Activated naive CD4-positive, alpha-beta T cell treated with anti-CD3 and anti-CD28 coated beads, Interleukin-2, amount 50 U/mL, for 16 hours (primary cell): Measurements from ENCODE around the gene FAM81B.

ENCODE experiments used
- DNase-seq: peaks from one replicate; pipeline ENCODE4 v3.0.0-alpha.2; 2020

The FAM81B gene

DNA sequence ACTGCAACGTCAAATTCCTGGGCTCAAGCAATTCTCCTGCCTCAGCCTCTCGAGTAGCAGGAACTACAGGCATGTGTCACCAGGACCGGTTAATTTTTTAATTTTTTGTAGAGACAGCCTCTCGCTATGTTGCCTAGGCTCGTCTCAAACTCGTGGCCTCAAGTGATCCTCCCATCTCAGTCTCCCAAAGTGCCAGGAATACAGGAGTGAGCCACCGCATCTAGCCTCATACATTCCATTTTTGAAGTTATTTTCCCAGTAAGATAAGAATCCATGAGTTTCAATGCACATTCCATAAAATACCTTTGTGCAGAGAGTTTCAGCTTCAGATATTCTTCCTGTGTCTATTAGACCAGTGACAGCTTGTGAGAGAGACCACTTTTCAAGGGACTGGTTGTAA, 93.3 kb downstream of the FAM81B start:
- DNase-seq: no peak

DNA sequence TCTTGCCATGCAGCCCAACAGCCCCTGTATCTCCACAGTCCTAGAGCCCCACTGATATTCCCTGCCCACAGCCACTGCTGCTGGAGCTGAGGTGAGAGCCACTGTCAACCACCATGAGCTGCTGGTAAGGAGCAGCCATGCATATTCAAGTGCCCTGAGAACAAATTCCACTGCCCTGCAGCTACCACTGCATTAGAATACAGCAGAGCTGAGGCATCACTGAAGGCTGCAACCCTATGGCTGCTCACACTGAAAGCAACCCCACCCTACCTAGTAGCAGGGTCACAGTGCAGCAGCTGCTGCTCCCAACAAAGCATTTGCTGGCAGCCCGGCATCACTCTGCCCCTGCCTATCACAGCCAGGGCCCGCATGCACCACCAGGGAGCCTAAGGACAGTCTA, 95.0 kb downstream of the FAM81B start:
- no peak for DNase-seq

DNA sequence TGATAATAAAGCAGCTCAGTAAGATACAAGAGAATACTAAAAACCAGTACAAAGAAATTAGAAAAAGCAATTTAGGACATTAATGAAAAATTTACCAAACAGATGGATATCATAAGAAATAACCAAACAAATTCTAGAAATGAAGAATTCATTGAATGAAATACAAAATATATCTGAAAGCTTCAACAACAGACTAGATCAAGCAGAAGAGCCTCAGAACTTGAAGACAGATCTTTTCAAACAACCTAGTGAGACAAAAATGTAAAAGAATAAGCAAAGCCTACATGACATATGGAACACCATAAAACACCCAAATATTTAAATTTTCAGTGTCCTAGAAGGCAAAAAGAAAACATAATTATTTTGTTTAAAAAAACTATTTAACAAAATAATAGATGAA, 96.7 kb downstream of the FAM81B start:
- DNase-seq: no peak
